Stimulated activated CD8-positive, alpha-beta memory T cell treated with anti-CD3 and anti-CD28 coated beads, Interleukin-4, amount 100 ng/mL, for 48 hours (primary cell): ENCODE measurements around the gene HLA-E.
"Not testable (repeated sequence)": the region's sequence is repeated elsewhere in the genome, so short reads cannot be mapped to it uniquely, and the experiment has no call there.

Experiments used
- DNase-seq: peaks from one replicate; pipeline ENCODE4 v3.0.0-alpha.2; 2020

Gene HLA-E

GRCh38 chr6:30508890-30509736, 19.8 kb downstream of the HLA-E start:
- no peak for DNase-seq

GRCh38 chr6:30510419-30511168, 21.3 kb downstream of the HLA-E start:
- DNase-seq: no peak

GRCh38 chr6:30511169-30511546, 21.8 kb downstream of the HLA-E start:
- no peak for DNase-seq

GRCh38 chr6:30513451-30513850, 24.1 kb downstream of the HLA-E start:
- no peak for DNase-seq

GRCh38 chr6:30515106-30515505, 25.8 kb downstream of the HLA-E start:
- no peak for DNase-seq

- peak; percentile 91 for DNase-seq
Measured at GRCh38 chr6:30515944-30516753, 26.8 kb downstream of the HLA-E start.

- DNase-seq: not testable (repeated sequence)
Measured at GRCh38 chr6:30516754-30517076, 27.4 kb downstream of the HLA-E start.

- not testable (repeated sequence) for DNase-seq
Measured at GRCh38 chr6:30517767-30518504, 28.6 kb downstream of the HLA-E start.

- DNase-seq: not testable (repeated sequence)
Measured at GRCh38 chr6:30518505-30519145, 29.3 kb downstream of the HLA-E start.

GRCh38 chr6:30520522-30520921, 31.2 kb downstream of the HLA-E start:
- no peak for DNase-seq

GRCh38 chr6:30521082-30521481, 31.8 kb downstream of the HLA-E start:
- DNase-seq: not testable (repeated sequence)

GRCh38 chr6:30521952-30522351, 32.6 kb downstream of the HLA-E start:
- DNase-seq: not testable (repeated sequence)

- DNase-seq: not testable (repeated sequence)
Measured at GRCh38 chr6:30526444-30526843, 37.1 kb downstream of the HLA-E start.

GRCh38 chr6:30529349-30529875, 40.1 kb downstream of the HLA-E start:
- peak; percentile 70 for DNase-seq

- no peak for DNase-seq
Measured at GRCh38 chr6:30530014-30530413, 40.7 kb downstream of the HLA-E start.

- DNase-seq: no peak
Measured at GRCh38 chr6:30533460-30534294, 44.4 kb downstream of the HLA-E start.

GRCh38 chr6:30537931-30538330, 48.6 kb downstream of the HLA-E start:
- no peak for DNase-seq

- peak; percentile 87 for DNase-seq
Measured at GRCh38 chr6:30541515-30542403, 52.5 kb downstream of the HLA-E start.

- no peak for DNase-seq
Measured at GRCh38 chr6:30542404-30542725, 53.1 kb downstream of the HLA-E start.

GRCh38 chr6:30542915-30543314, 53.6 kb downstream of the HLA-E start:
- no peak for DNase-seq
